HCT116 (cell line): ENCODE measurements around the gene WDR35.

ENCODE experiments used
- CEBPB ChIP-seq: IDR thresholded peaks from 2 replicates; pipeline ENCODE4 v1.6.1; 2012; ENCODE audit warnings: low read depth
- JUND ChIP-seq: IDR thresholded peaks from 2 replicates; pipeline ENCODE4 v1.6.1; 2012
- POLR2AphosphoS5 ChIP-seq: IDR thresholded peaks from 2 replicates; pipeline ENCODE4 v1.6.1; 2011; ENCODE audit warnings: mild to moderate bottlenecking, low read depth, low read length, moderate library complexity
- ZNF274 ChIP-seq: fragments of 200-500 bp; sonication (Bioruptor generic); IDR thresholded peaks from 2 replicates; pipeline ENCODE4 v1.6.1; 2014; ENCODE audit warnings: mild to moderate bottlenecking, low read depth, low read length, inconsistent platforms
- TF ChIP-seq, protein P1 (sequence below), 3 experiments: fragments of 200-600 bp in 1 of 3; sonication (generic) in 1 of 3; IDR thresholded peaks in 2 of 3; conservative IDR thresholded peaks in 1 of 3; 2 replicates each; pipeline ENCODE4 v1.5.1; 2012 to 2017; ENCODE audit warnings: low read depth in 2 of 3, low read length in 2 of 3, antibody characterized with exemption in 1 of 3, borderline replicate concordance in 1 of 3, control low read depth in 1 of 3, mild to moderate bottlenecking in 1 of 3, mixed read lengths in 1 of 3, mixed run types in 1 of 3, moderate library complexity in 1 of 3; ENCODE audit not compliant: insufficient read depth in 1 of 3

DNA sequence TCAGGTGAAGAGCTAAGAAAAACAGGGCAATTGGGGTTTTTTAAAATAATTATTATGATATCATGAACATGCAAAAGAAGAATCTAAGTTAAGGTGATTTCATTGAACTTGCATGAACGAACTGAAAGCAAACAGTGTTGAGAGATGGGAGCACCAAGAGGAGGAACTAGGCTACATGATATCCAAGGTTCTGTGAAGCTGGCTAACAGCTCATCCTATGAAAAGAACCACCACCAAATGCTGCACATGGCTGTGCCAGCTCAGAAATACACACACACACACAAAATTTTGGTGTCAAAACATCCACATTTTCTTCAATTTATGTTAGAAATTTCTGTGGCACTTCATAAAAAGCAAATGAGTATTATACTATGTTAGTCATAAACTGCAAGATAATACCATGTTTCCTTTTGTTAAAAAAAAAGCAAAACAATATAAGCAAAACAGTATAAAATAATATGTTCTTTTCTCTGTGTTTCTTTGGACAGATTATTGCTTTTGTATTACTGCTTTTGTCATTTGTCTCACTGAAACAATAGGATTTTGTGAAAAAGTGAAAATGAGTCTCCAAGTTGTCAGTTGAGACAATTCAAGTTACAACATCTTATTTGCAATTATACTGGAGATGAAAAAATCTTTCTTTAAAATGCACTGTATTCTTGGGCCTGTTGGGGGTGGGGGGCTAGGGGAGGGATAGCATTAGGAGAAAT, 75.5 kb downstream of the WDR35 start:
- TF ChIP-seq JUND (no peak), ZNF274 (no peak), POLR2AphosphoS5 (no peak), CEBPB (no peak)
- TF ChIP-seq, protein P1, sequence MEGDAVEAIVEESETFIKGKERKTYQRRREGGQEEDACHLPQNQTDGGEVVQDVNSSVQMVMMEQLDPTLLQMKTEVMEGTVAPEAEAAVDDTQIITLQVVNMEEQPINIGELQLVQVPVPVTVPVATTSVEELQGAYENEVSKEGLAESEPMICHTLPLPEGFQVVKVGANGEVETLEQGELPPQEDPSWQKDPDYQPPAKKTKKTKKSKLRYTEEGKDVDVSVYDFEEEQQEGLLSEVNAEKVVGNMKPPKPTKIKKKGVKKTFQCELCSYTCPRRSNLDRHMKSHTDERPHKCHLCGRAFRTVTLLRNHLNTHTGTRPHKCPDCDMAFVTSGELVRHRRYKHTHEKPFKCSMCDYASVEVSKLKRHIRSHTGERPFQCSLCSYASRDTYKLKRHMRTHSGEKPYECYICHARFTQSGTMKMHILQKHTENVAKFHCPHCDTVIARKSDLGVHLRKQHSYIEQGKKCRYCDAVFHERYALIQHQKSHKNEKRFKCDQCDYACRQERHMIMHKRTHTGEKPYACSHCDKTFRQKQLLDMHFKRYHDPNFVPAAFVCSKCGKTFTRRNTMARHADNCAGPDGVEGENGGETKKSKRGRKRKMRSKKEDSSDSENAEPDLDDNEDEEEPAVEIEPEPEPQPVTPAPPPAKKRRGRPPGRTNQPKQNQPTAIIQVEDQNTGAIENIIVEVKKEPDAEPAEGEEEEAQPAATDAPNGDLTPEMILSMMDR (IDR thresholded peaks at IDR 0.05 in 2 of 3, conservative IDR thresholded peaks at IDR 0.05 in 1 of 3; ENCODE audit: borderline replicate concordance in 1 of 3, insufficient read depth in 1 of 3, low read depth in 2 of 3, low read length in 2 of 3): no peak
